Ascending aorta (tissue), 2 donors: ENCODE data around the gene CTNNBIP1. TPM values are rescaled to one million over a fixed set of nuclear protein-coding genes. Genes with fewer than 3 reads are reported as not detected.

ENCODE experiments used
- DNase-seq, 2 donors: peaks; one replicate each; pipeline ENCODE4 v3.0.0-alpha.2; 2019; ENCODE audit warnings: low spot score in 2 of 2
- H3K27ac ChIP-seq, 2 donors: fragments of 200-600 bp; sonication (generic); one replicate each; pipeline ENCODE4 v1.5.1; 2016 to 2017; ENCODE audit warnings: mild to moderate bottlenecking in 1 of 2
- H3K27me3 ChIP-seq: fragments of 200-600 bp; sonication (generic); one replicate; pipeline ENCODE4 v1.5.1; 2017
- H3K36me3 ChIP-seq, 2 donors: fragments of 200-600 bp; sonication (generic); one replicate each; pipeline ENCODE4 v1.5.1; 2016
- H3K4me1 ChIP-seq, 2 donors: fragments of 200-600 bp; sonication (generic); one replicate each; pipeline ENCODE4 v1.5.1; 2016 to 2017; ENCODE audit warnings: mild to moderate bottlenecking in 1 of 2
- H3K4me3 ChIP-seq, 2 donors: fragments of 200-600 bp; sonication (generic); one replicate each; pipeline ENCODE4 v1.5.1; 2016 to 2017; ENCODE audit warnings: mild to moderate bottlenecking in 1 of 2
- H3K9me3 ChIP-seq, 2 donors: fragments of 200-600 bp; sonication (generic); one replicate each; pipeline ENCODE4 v1.5.1; 2016
- intact Hi-C: fragments of 100-400 bp; cut with DNase I; formaldehyde crosslinking; loops from one replicate; pipeline ENCODE4 v1.15.1; 2023
- total RNA-seq: library from RNA; depleted of rRNA; stranded (reverse); fragments of >200 nt; gene quantifications from one replicate; pipeline ENCODE4 v1.1.0, GENCODE V29; 2016
- TF ChIP-seq, protein P1 (sequence below), 3 experiments: fragments of 200-600 bp in 2 of 3; fragments of 450-650 bp in 1 of 3; sonication (generic) in 2 of 3; IDR thresholded peaks; one replicate each; pipeline ENCODE4 v1.5.1; 2016 to 2019; ENCODE audit warnings: antibody characterized with exemption in 3 of 3, mild to moderate bottlenecking in 1 of 3, moderate library complexity in 1 of 3

Gene CTNNBIP1
- total RNA-seq, 1 donor from 2014 or later = 74.1 TPM

DNA sequence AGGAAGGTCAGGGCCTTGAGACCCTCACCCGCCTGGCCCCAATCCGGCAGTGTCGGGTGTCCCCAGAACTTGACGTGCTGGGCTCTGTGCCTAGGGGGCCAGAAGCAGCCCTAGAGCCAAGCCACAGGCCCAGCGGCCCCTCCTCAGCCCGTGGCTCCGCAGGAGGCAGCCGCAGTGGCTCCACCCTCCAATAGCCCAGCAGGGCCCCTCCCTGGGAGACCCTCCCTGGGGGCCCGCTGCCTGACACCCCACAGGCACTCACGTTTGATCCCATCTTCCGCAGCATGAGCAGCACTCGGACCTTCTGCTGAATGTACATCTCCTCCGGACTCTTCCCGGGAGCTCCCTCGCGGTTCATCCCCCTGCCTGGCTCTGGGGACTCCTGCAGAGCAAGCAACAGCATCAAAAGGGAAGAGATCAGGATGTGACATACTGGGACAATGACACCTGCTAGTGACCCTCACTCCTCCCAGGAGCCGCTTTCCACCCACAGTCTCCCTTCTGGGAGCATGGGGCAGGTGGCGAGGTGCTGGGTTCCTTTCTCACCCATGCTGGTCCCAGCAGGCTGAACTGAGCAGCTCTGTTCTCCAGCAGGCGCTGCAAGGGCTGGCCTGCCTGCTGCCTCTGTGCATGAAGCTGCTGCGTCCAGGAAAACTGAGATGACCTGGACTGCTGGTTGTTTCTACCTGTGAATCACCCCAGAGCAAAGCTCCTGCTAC, 38.2 kb downstream of the CTNNBIP1 start:
- peaks cover 24 to 36% of the 10 kb centered on the region in 2 donors for H3K36me3 ChIP-seq
- no peak for DNase-seq
- intact Hi-C loops = no loop called here
- H3K4me3 ChIP-seq = no peak overlapping the region
- no peak overlapping the region for H3K27ac ChIP-seq
- peaks cover 5 to 14% of the 10 kb centered on the region in 2 donors for H3K4me1 ChIP-seq
- no peaks in the 10 kb centered on the region for H3K27me3 ChIP-seq
- H3K9me3 ChIP-seq = no peaks in the 10 kb centered on the region
- TF ChIP-seq, protein P1, sequence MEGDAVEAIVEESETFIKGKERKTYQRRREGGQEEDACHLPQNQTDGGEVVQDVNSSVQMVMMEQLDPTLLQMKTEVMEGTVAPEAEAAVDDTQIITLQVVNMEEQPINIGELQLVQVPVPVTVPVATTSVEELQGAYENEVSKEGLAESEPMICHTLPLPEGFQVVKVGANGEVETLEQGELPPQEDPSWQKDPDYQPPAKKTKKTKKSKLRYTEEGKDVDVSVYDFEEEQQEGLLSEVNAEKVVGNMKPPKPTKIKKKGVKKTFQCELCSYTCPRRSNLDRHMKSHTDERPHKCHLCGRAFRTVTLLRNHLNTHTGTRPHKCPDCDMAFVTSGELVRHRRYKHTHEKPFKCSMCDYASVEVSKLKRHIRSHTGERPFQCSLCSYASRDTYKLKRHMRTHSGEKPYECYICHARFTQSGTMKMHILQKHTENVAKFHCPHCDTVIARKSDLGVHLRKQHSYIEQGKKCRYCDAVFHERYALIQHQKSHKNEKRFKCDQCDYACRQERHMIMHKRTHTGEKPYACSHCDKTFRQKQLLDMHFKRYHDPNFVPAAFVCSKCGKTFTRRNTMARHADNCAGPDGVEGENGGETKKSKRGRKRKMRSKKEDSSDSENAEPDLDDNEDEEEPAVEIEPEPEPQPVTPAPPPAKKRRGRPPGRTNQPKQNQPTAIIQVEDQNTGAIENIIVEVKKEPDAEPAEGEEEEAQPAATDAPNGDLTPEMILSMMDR (IDR thresholded peaks at IDR 0.05) = no peak

DNA sequence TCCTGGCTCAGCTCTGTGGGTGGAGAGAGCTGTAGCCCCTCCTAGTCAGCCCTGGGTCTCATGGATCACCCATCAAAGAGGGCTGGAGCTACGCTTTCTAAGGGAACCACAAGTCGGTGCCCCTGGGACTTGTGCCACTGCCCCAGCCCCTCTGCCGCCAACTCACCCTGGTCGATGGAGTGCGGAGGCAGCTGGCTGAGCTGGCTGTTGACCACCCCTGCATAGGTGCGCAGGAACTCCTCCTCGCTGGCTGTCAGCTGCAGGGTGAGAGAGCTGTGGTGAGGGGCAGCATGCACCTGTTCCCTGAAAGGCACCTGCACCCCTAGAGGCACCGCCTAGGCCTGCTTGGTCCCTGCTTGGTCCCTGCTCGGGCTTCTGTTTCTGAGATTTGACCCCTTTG, 39.0 kb downstream of the CTNNBIP1 start:
- H3K27ac ChIP-seq = no peak overlapping the region
- TF ChIP-seq, protein P1 (IDR thresholded peaks at IDR 0.05) = no peak
- intact Hi-C loops = no loop called here
- H3K4me1 ChIP-seq = peaks cover 5 to 8% of the 10 kb centered on the region in 2 donors
- H3K27me3 ChIP-seq = no peaks in the 10 kb centered on the region
- H3K36me3 ChIP-seq = peaks cover 24 to 36% of the 10 kb centered on the region in 2 donors
- no peak for DNase-seq
- no peak overlapping the region for H3K4me3 ChIP-seq
- no peaks in the 10 kb centered on the region for H3K9me3 ChIP-seq

DNA sequence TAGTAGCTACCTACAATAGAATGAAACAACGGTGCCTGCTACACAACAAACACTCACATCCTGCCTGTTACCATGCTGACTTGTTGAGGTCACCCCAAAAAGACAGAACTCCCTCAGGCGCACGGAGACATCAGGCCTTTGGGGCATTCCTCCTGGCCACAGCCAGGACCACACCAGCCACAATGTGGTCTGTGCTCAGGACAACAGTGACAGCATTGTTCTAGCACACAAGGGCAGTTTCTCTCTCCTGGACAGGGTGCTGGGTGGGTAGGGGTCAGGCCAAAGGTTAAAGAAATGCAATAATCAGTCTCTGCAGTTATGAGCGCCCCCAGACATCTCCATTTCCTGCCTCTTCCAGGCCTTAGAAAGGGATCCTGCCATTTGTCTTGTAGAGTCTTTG, 39.5 kb downstream of the CTNNBIP1 start:
- Histone ChIP-seq H3K9me3 (no peaks in the 10 kb centered on the region), H3K4me1 (peaks cover 4 to 6% of the 10 kb centered on the region in 2 donors), H3K27me3 (no peaks in the 10 kb centered on the region), H3K27ac (no peak overlapping the region), H3K4me3 (no peak overlapping the region), H3K36me3 (peaks cover 24 to 36% of the 10 kb centered on the region in 2 donors)
- intact Hi-C loops = no loop called here
- TF ChIP-seq, protein P1 (IDR thresholded peaks at IDR 0.05) = no peak
- DNase-seq = no peak

DNA sequence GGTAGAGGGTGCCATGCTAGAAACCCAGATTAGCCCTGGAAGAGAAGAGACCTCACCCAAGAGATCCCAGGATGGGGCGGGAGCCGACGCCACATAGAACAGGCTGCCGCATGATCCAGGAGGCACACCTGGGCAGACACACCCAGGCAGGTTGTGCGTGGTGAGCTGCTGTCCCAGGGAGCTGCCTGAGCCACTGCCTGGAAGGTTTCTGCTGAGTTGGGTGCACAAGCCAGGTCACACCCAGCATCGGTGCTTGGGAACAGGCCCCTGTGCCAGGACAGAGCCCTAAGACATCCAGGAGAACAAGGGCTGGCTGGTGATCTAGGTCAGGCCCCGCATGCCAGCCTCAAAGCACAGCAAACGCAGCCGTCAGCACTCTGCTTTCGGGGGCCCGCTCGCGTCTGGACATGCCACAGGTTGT, 40.2 kb downstream of the CTNNBIP1 start:
- Histone ChIP-seq H3K9me3 (no peaks in the 10 kb centered on the region), H3K36me3 (peaks cover 24 to 36% of the 10 kb centered on the region in 2 donors), H3K4me3 (no peak overlapping the region), H3K27ac (no peak overlapping the region), H3K4me1 (no peaks in the 10 kb centered on the region), H3K27me3 (no peaks in the 10 kb centered on the region)
- intact Hi-C loops = loop anchor here (5.0 kb wide), 1 partner anchor 48 kb away; the partner anchor contains the start of gene CLSTN1
- TF ChIP-seq, protein P1 (IDR thresholded peaks at IDR 0.05) = no peak
- DNase-seq = no peak

DNA sequence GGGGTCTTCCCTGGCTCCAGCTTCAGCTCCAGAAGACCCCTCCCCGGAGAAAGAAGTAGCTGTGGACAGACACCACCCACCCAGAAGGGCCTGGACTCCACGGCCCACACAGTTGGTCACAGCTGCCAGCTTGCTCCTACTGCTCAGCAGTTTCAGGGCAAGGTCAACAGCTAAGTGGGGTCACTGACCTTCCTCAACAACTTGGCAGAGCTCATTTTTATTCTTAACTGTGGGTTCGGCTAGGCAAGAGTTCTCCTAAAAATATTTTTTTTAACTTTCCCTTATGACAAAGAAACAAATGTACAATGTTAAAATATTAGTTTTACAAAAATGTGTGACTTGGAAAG, 41.9 kb downstream of the CTNNBIP1 start:
- H3K27me3 ChIP-seq = no peaks in the 10 kb centered on the region
- no peak for DNase-seq
- peaks cover 24 to 36% of the 10 kb centered on the region in 2 donors for H3K36me3 ChIP-seq
- no peak overlapping the region for H3K27ac ChIP-seq
- H3K9me3 ChIP-seq = no peaks in the 10 kb centered on the region
- TF ChIP-seq, protein P1 (IDR thresholded peaks at IDR 0.05) = no peak
- intact Hi-C loops = loop anchor here (1.0 to 5.0 kb wide), 2 partner anchors 46 to 143 kb away; partner anchors contain the start of gene CLSTN1
- no peaks in the 10 kb centered on the region for H3K4me1 ChIP-seq
- H3K4me3 ChIP-seq = no peak overlapping the region
